ENCODE results near the gene STRIT1.

- TF ChIP-seq, protein P1, sequence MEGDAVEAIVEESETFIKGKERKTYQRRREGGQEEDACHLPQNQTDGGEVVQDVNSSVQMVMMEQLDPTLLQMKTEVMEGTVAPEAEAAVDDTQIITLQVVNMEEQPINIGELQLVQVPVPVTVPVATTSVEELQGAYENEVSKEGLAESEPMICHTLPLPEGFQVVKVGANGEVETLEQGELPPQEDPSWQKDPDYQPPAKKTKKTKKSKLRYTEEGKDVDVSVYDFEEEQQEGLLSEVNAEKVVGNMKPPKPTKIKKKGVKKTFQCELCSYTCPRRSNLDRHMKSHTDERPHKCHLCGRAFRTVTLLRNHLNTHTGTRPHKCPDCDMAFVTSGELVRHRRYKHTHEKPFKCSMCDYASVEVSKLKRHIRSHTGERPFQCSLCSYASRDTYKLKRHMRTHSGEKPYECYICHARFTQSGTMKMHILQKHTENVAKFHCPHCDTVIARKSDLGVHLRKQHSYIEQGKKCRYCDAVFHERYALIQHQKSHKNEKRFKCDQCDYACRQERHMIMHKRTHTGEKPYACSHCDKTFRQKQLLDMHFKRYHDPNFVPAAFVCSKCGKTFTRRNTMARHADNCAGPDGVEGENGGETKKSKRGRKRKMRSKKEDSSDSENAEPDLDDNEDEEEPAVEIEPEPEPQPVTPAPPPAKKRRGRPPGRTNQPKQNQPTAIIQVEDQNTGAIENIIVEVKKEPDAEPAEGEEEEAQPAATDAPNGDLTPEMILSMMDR (conservative IDR thresholded peaks at IDR 0.05 in 1 of 2, IDR thresholded peaks at IDR 0.05 in 1 of 2; ENCODE audit: extremely low read depth in 1 of 2, insufficient read depth in 1 of 2, low read depth in 1 of 2, low read length in 2 of 2) = no peak
- no peak for TF ChIP-seq EZH2 (IDR thresholded peaks at IDR 0.05; ENCODE audit: borderline replicate concordance, low read length)
Observed at GRCh38 chr3:155262295-155262694, 31.2 kb downstream of the STRIT1 start.
